Activated CD4-positive, alpha-beta T cell treated with anti-CD3 and anti-CD28 coated beads, Interleukin-2, amount 10 ng/mL, durations not matched to agents 24 days and 14 days (primary cell): Measurements from ENCODE around the gene RUNDC1. TPM values are rescaled to one million over a fixed set of nuclear protein-coding genes. Genes with fewer than 3 reads are reported as not detected.

Experiments
- DNase-seq: peaks from one replicate; pipeline ENCODE4 v3.0.0; 2022
- H3K27ac Mint-ChIP-seq: one replicate; pipeline ENCODE4 v1.8.0; 2022; ENCODE audit warnings: mild to moderate bottlenecking, mixed read lengths
- H3K27me3 Mint-ChIP-seq: one replicate; pipeline ENCODE4 v1.8.0; 2022; ENCODE audit warnings: mixed read lengths
- H3K36me3 Mint-ChIP-seq: one replicate; pipeline ENCODE4 v1.8.0; 2022; ENCODE audit warnings: low read depth, mild to moderate bottlenecking, mixed read lengths
- H3K4me1 Mint-ChIP-seq: one replicate; pipeline ENCODE4 v1.8.0; 2021; ENCODE audit warnings: mixed read lengths
- H3K4me3 Mint-ChIP-seq: one replicate; pipeline ENCODE4 v1.8.0; 2022; ENCODE audit warnings: mild to moderate bottlenecking, moderate library complexity, mixed read lengths
- H3K9me3 Mint-ChIP-seq: one replicate; pipeline ENCODE4 v1.8.0; 2021; ENCODE audit warnings: mixed read lengths
- intact Hi-C: fragments of 100-400 bp; cut with micrococcal nuclease; formaldehyde crosslinking; loops from one replicate; pipeline ENCODE4 v1.15.1; 2023
- total RNA-seq: library from RNA; stranded (reverse); gene quantifications from 2 replicates; pipeline ENCODE4 v1.2.3, GENCODE V29; 2022

RUNDC1 gene
- total RNA-seq, 1 donor from 2014 or later, result 20.2 TPM

- no peaks in the 10 kb centered on the region for H3K9me3 Mint-ChIP-seq
- intact Hi-C loops, result no loop called here
- H3K4me1 Mint-ChIP-seq, result peaks cover 3% of the 10 kb centered on the region
- H3K27me3 Mint-ChIP-seq, result peaks cover 6% of the 10 kb centered on the region
- no peak for DNase-seq
- H3K36me3 Mint-ChIP-seq, result no peaks in the 10 kb centered on the region
- H3K27ac Mint-ChIP-seq, result no peak overlapping the region
- H3K4me3 Mint-ChIP-seq, result no peak overlapping the region
Measured at GRCh38 chr17:43030137-43030767, 49.9 kb downstream of the RUNDC1 start.

- H3K9me3 Mint-ChIP-seq, result no peaks in the 10 kb centered on the region
- no peak overlapping the region for H3K27ac Mint-ChIP-seq
- peaks cover 1% of the 10 kb centered on the region for H3K27me3 Mint-ChIP-seq
- intact Hi-C loops, result no loop called here
- H3K4me3 Mint-ChIP-seq, result no peak overlapping the region
- no peaks in the 10 kb centered on the region for H3K36me3 Mint-ChIP-seq
- DNase-seq, result no peak
- H3K4me1 Mint-ChIP-seq, result no peaks in the 10 kb centered on the region
Measured at GRCh38 chr17:43031666-43032065, 51.3 kb downstream of the RUNDC1 start.

- no peaks in the 10 kb centered on the region for H3K36me3 Mint-ChIP-seq
- DNase-seq, result no peak
- intact Hi-C loops, result no loop called here
- no peaks in the 10 kb centered on the region for H3K27me3 Mint-ChIP-seq
- H3K9me3 Mint-ChIP-seq, result no peaks in the 10 kb centered on the region
- H3K27ac Mint-ChIP-seq, result no peak overlapping the region
- H3K4me3 Mint-ChIP-seq, result no peak overlapping the region
- H3K4me1 Mint-ChIP-seq, result no peaks in the 10 kb centered on the region
Measured at GRCh38 chr17:43033948-43034881, 53.9 kb downstream of the RUNDC1 start.

- intact Hi-C loops, result no loop called here
- Mint-ChIP-seq H3K4me1 (no peaks in the 10 kb centered on the region), H3K9me3 (no peaks in the 10 kb centered on the region), H3K27me3 (no peaks in the 10 kb centered on the region), H3K36me3 (no peaks in the 10 kb centered on the region), H3K4me3 (no peak overlapping the region), H3K27ac (no peak overlapping the region)
- DNase-seq, result no peak
Measured at GRCh38 chr17:43034894-43035293, 54.5 kb downstream of the RUNDC1 start.

GRCh38 chr17:43039646-43040045 is 59.3 kb downstream of the RUNDC1 start:
- intact Hi-C loops, result no loop called here
- H3K4me1 Mint-ChIP-seq, result no peaks in the 10 kb centered on the region
- H3K27me3 Mint-ChIP-seq, result no peaks in the 10 kb centered on the region
- H3K27ac Mint-ChIP-seq, result no peak overlapping the region
- no peaks in the 10 kb centered on the region for H3K9me3 Mint-ChIP-seq
- no peak overlapping the region for H3K4me3 Mint-ChIP-seq
- DNase-seq, result no peak
- H3K36me3 Mint-ChIP-seq, result peaks cover 12% of the 10 kb centered on the region

GRCh38 chr17:43040655-43041054 is 60.3 kb downstream of the RUNDC1 start:
- Mint-ChIP-seq H3K36me3 (peaks cover 20% of the 10 kb centered on the region), H3K27me3 (no peaks in the 10 kb centered on the region), H3K4me1 (no peaks in the 10 kb centered on the region), H3K4me3 (no peak overlapping the region), H3K9me3 (no peaks in the 10 kb centered on the region), H3K27ac (no peak overlapping the region)
- intact Hi-C loops, result no loop called here
- DNase-seq, result no peak

GRCh38 chr17:43042025-43042628 is 61.8 kb downstream of the RUNDC1 start:
- no peak for DNase-seq
- Mint-ChIP-seq H3K36me3 (peaks cover 22% of the 10 kb centered on the region), H3K27ac (no peak overlapping the region), H3K27me3 (no peaks in the 10 kb centered on the region), H3K4me1 (no peaks in the 10 kb centered on the region), H3K4me3 (no peak overlapping the region), H3K9me3 (no peaks in the 10 kb centered on the region)
- intact Hi-C loops, result no loop called here

Other genes starting within 250 kb of the RUNDC1 start
- 39.5 and 39.6 TPM in 2 replicates for gene EZH1, start 235.5 kb upstream of the RUNDC1 start, total RNA-seq
- not detected in 2 replicates for gene RAMP2, start 219.3 kb upstream of the RUNDC1 start, total RNA-seq
- 89.5 and 93.7 TPM in 2 replicates for gene VPS25, start 207.1 kb upstream of the RUNDC1 start, total RNA-seq
- gene WNK4, start 200.0 kb upstream of the RUNDC1 start, total RNA-seq, result 0.12 TPM in 2 replicates
- gene COA3, start 181.9 kb upstream of the RUNDC1 start, total RNA-seq, result 50.4 and 50.7 TPM in 2 replicates
- not detected in 2 replicates for gene CNTD1, start 181.7 kb upstream of the RUNDC1 start, total RNA-seq
- 94.1 and 106 TPM in 2 replicates for gene BECN1, start 156.3 kb upstream of the RUNDC1 start, total RNA-seq
- 232 and 250 TPM in 2 replicates for gene PSME3, start 147.2 kb upstream of the RUNDC1 start, total RNA-seq
- gene AOC2, start 136.0 kb upstream of the RUNDC1 start, total RNA-seq, result 3.3 and 4.2 TPM in 2 replicates
- 1.8 and 2.2 TPM in 2 replicates for gene AOC3, start 129.4 kb upstream of the RUNDC1 start, total RNA-seq
- gene G6PC1, start 79.8 kb upstream of the RUNDC1 start, total RNA-seq, result not detected in 2 replicates
- gene AARSD1, start 16.1 kb upstream of the RUNDC1 start, total RNA-seq, result 78.2 and 78.4 TPM in 2 replicates
- gene PTGES3L, start 485 bp upstream of the RUNDC1 start, total RNA-seq, result 0.66 and 1.4 TPM in 2 replicates
- gene RPL27, start 17.9 kb downstream of the RUNDC1 start, total RNA-seq, result 1,178 and 1,206 TPM in 2 replicates
- 51.9 and 55.2 TPM in 2 replicates for gene IFI35, start 26.2 kb downstream of the RUNDC1 start, total RNA-seq
- gene VAT1, start 41.8 kb downstream of the RUNDC1 start, total RNA-seq, result 17.9 and 18.8 TPM in 2 replicates
- 0.07 TPM in 2 replicates for gene RND2, start 44.7 kb downstream of the RUNDC1 start, total RNA-seq
- 88.1 and 93.3 TPM in 2 replicates for gene BRCA1, start 144.8 kb downstream of the RUNDC1 start, total RNA-seq
- gene NBR1, start 190.6 kb downstream of the RUNDC1 start, total RNA-seq, result 51.2 and 53.5 TPM in 2 replicates
- 17.9 and 19.1 TPM in 2 replicates for gene TMEM106A, start 231.3 kb downstream of the RUNDC1 start, total RNA-seq
- gene CCDC200, start 248.1 kb downstream of the RUNDC1 start, total RNA-seq, result 0.65 and 0.92 TPM in 2 replicates